Lower leg skin (tissue), 4 donors: ENCODE data around the gene PLA1A. TPM values are rescaled to one million over a fixed set of nuclear protein-coding genes. Genes with fewer than 3 reads are reported as not detected.

Source experiments
- DNase-seq, 2 donors: peaks; one replicate each; pipeline ENCODE4 v3.0.0-alpha.2; 2019; ENCODE audit warnings: low spot score in 2 of 2
- H3K4me3 ChIP-seq: fragments of 200-600 bp; sonication (generic); 2 replicates; pipeline ENCODE4 v1.5.1; 2017; ENCODE audit warnings: mild to moderate bottlenecking, low read depth; ENCODE audit not compliant: poor library complexity, severe bottlenecking
- POLR2A ChIP-seq, 2 donors: fragments of 450-650 bp; IDR thresholded peaks; one replicate each; pipeline ENCODE4 v1.6.1; 2016 to 2017; ENCODE audit warnings: antibody characterized with exemption in 2 of 2, mild to moderate bottlenecking in 1 of 2, moderate library complexity in 1 of 2
- WGBS, 2 donors: methylation state at CpG; one replicate each; pipeline ENCODE4 v1.1.5; 2018; 5-methylcytosine and 5-hydroxymethylcytosine counted together
- intact Hi-C: fragments of 100-400 bp; cut with DNase I; formaldehyde crosslinking; loops from one replicate; pipeline ENCODE4 v1.15.0; 2023; ENCODE audit warnings: low total_unique reads
- total RNA-seq, 4 donors: library from RNA; depleted of rRNA; stranded (reverse); fragments of >200 nt; gene quantifications; one replicate each; pipeline ENCODE4 v1.1.0, GENCODE V29; 2016
- TF ChIP-seq, protein P1 (sequence below), 3 donors: fragments of 450-650 bp; IDR thresholded peaks; one replicate each; pipeline ENCODE4 v1.5.1; 2016; ENCODE audit warnings: antibody characterized with exemption in 3 of 3, mild to moderate bottlenecking in 3 of 3, moderate library complexity in 2 of 3

The PLA1A gene
- total RNA-seq, 4 donors from 2014 or later = 0.34 to 2.6 (median 0.82) TPM

DNA sequence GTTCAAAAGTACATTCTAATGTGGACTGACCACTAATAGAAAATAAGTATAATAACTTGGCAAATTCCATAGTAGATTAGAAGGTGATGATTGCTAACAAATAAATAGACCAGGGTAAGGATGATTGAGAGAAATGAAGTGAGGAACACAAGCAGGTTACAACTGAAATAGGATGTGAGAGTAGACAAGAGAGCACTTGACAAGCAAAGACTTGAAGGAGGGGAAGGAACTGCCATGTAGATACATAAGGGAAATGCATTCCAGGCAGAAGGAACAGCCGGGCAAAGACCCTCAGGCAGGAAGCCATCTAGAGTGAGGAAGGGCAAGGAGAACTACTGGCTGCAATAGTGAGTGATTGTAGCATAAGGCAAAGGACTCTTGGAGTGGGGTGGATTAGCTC, 5.0 kb downstream of the PLA1A start:
- WGBS, 2 donors = 40 to 50% methylated on average over 1 of the region's 1 CpG
- DNase-seq = peak in 1 of 2 donors; percentile 7
- no peak overlapping the region for H3K4me3 ChIP-seq
- no peak for TF ChIP-seq POLR2A (IDR thresholded peaks at IDR 0.05)
- TF ChIP-seq, protein P1, sequence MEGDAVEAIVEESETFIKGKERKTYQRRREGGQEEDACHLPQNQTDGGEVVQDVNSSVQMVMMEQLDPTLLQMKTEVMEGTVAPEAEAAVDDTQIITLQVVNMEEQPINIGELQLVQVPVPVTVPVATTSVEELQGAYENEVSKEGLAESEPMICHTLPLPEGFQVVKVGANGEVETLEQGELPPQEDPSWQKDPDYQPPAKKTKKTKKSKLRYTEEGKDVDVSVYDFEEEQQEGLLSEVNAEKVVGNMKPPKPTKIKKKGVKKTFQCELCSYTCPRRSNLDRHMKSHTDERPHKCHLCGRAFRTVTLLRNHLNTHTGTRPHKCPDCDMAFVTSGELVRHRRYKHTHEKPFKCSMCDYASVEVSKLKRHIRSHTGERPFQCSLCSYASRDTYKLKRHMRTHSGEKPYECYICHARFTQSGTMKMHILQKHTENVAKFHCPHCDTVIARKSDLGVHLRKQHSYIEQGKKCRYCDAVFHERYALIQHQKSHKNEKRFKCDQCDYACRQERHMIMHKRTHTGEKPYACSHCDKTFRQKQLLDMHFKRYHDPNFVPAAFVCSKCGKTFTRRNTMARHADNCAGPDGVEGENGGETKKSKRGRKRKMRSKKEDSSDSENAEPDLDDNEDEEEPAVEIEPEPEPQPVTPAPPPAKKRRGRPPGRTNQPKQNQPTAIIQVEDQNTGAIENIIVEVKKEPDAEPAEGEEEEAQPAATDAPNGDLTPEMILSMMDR (IDR thresholded peaks at IDR 0.05) = no peak
- intact Hi-C loops = no loop called here

- no peak for DNase-seq
- WGBS, 2 donors = 60 to 100% methylated on average over 1 of the region's 1 CpG
- no peak overlapping the region for H3K4me3 ChIP-seq
- intact Hi-C loops = no loop called here
- TF ChIP-seq, protein P1 (IDR thresholded peaks at IDR 0.05) = no peak
- no peak for TF ChIP-seq POLR2A (IDR thresholded peaks at IDR 0.05)
Measured at GRCh38 chr3:119604878-119605277, 7.2 kb downstream of the PLA1A start.

- TF ChIP-seq, protein P1 (IDR thresholded peaks at IDR 0.05) = no peak
- TF ChIP-seq POLR2A (IDR thresholded peaks at IDR 0.05) = no peak
- no peak overlapping the region for H3K4me3 ChIP-seq
- 69 to 73% methylated on average over 6 of the region's 6 CpGs for whole genome bisulfite sequencing, 2 donors
- intact Hi-C loops = no loop called here
- DNase-seq = no peak
Measured at GRCh38 chr3:119608405-119609000, 10.8 kb downstream of the PLA1A start.

GRCh38 chr3:119609301-119609700, 11.6 kb downstream of the PLA1A start:
- DNase-seq = peak in 1 of 2 donors; percentile 69
- intact Hi-C loops = no loop called here
- no peak overlapping the region for H3K4me3 ChIP-seq
- no peak for TF ChIP-seq POLR2A (IDR thresholded peaks at IDR 0.05)
- TF ChIP-seq, protein P1 (IDR thresholded peaks at IDR 0.05) = no peak
- 29 to 52% methylated on average over 6 of the region's 6 CpGs for WGBS, 2 donors

- no peak for TF ChIP-seq POLR2A (IDR thresholded peaks at IDR 0.05)
- TF ChIP-seq, protein P1 (IDR thresholded peaks at IDR 0.05) = no peak
- 92 to 96% methylated on average over 1 of the region's 1 CpG for WGBS, 2 donors
- H3K4me3 ChIP-seq = no peak overlapping the region
- DNase-seq = no peak
- intact Hi-C loops = no loop called here
Measured at GRCh38 chr3:119611664-119612063, 14.0 kb downstream of the PLA1A start.

- TF ChIP-seq, protein P1 (IDR thresholded peaks at IDR 0.05) = no peak
- TF ChIP-seq POLR2A (IDR thresholded peaks at IDR 0.05) = no peak
- no peak for DNase-seq
- WGBS, 2 donors = 67 to 81% methylated on average over 1 of the region's 1 CpG
- no peak overlapping the region for H3K4me3 ChIP-seq
- intact Hi-C loops = no loop called here
Measured at GRCh38 chr3:119613201-119613600, 15.5 kb downstream of the PLA1A start.
